Adrenal gland (tissue), 12 donors: ENCODE data around the gene RASSF5. TPM values are rescaled to one million over a fixed set of nuclear protein-coding genes. Genes with fewer than 3 reads are reported as not detected.

Source experiments
- DNase-seq, 7 donors: peaks; one replicate each; pipeline ENCODE4 v3.0.0-alpha.2; 2019 to 2020
- H3K27ac ChIP-seq, 5 donors: fragments of 200-600 bp; sonication (generic) in 4 of 5; 1 replicate in 3 of 5; 2 replicates in 2 of 5; pipeline versions ENCODE4 v1.5.1 to v1.8.0; 2016 to 2020; ENCODE audit warnings: mild to moderate bottlenecking in 1 of 5
- H3K27me3 ChIP-seq: fragments of 200-600 bp; 2 replicates; pipeline ENCODE4 v1.8.0; 2021
- H3K36me3 ChIP-seq, 2 donors: fragments of 200-600 bp; replicated peaks in 1 of 2; 1 replicate in 1 of 2; 2 replicates in 1 of 2; pipeline versions ENCODE4 v1.5.1 to v1.8.0; 2018 to 2022
- H3K4me1 ChIP-seq, 2 donors: fragments of 200-600 bp; replicated peaks in 1 of 2; 1 replicate in 1 of 2; 2 replicates in 1 of 2; pipeline versions ENCODE4 v1.5.1 to v1.8.0; 2018 to 2021
- H3K4me3 ChIP-seq, 4 donors: fragments of 200-600 bp; sonication (generic) in 3 of 4; one replicate each; pipeline ENCODE4 v1.5.1; 2016 to 2018
- H3K9me3 ChIP-seq, 3 donors: fragments of 200-600 bp; sonication (generic) in 1 of 3; replicated peaks in 1 of 3; 1 replicate in 2 of 3; 2 replicates in 1 of 3; pipeline versions ENCODE4 v1.5.1 to v1.8.0; 2016 to 2021
- CTCF ChIP-seq, 6 experiments: fragments of 450-650 bp in 4 of 6; fragments of 200-600 bp in 2 of 6; sonication (generic) in 1 of 6; IDR thresholded peaks; 1 replicate in 5 of 6; 2 replicates in 1 of 6; pipeline versions ENCODE4 v1.5.1 to v1.8.0; 2016 to 2021; ENCODE audit warnings: antibody characterized with exemption in 6 of 6, mild to moderate bottlenecking in 2 of 6, moderate library complexity in 1 of 6
- POLR2A ChIP-seq, 2 donors: fragments of 450-650 bp; IDR thresholded peaks; one replicate each; pipeline ENCODE4 v1.6.1; 2017; ENCODE audit warnings: antibody characterized with exemption in 2 of 2, mild to moderate bottlenecking in 2 of 2, moderate library complexity in 1 of 2
- WGBS, 4 donors: extraction: QIAGEN DNeasy Blood & Tissue Kit in 2 of 4; methylation state at CpG; one replicate each; pipeline versions ENCODE4 v1.1.5 to v1.1.7; 2013 to 2017; 5-methylcytosine and 5-hydroxymethylcytosine counted together
- intact Hi-C, 2 donors: fragments of 100-400 bp; cut with DNase I; formaldehyde crosslinking; loops; one replicate each; pipeline versions ENCODE4 v1.14.1 to v1.15.0; 2022 to 2023
- polyA plus RNA-seq, 3 donors: library from polyadenylated mRNA; stranded (reverse); fragments of 200-250 nt in 2 of 3; fragments of 350-450 nt in 1 of 3; fragmentation: Illumina TruSeq in 1 of 3; extraction: RNeasy Lipid Tissue Mini Kit (QIAGEN cat#74804) in 1 of 3; gene quantifications; one replicate each; pipeline ENCODE4 v1.2.3, GENCODE V29; 2013 to 2014
- total RNA-seq, 9 donors: library from RNA; depleted of rRNA in 4 of 9; stranded (reverse); fragments of >200 nt in 4 of 9; fragments of 120-200 nt in 1 of 9; fragmentation: NEBNext Ultra II Directional in 1 of 9; extraction: Animal tissue kit (Norgen Biotek cat#: 25700) in 1 of 9; gene quantifications; one replicate each; pipeline versions ENCODE4 v1.1.0 to v1.2.4, GENCODE V29; 2013 to 2023
- donor health status: healthy with polysubstance abuse.
- donor health status: Bipolar disorder and iron deficiency.
- donor health status: DM: yes; HTN: yes; CAD: no.
- donor health status: DM: no; HTN: no; CAD: no.
- donor health status: DM: no; HTN: no; CAD: no.
- donor health status: DM: yes; HTN: yes; CAD: no.

Gene RASSF5
- total and polyA plus RNA-seq, 12 donors: 7.1 to 57.9 (median 27.0) TPM

- Histone ChIP-seq H3K27me3 (no peaks in the 10 kb centered on the region), H3K9me3 (no peaks in the 10 kb centered on the region), H3K4me1 (peaks cover 0 to 19% of the 10 kb centered on the region in 2 donors), H3K27ac (no peak overlapping the region), H3K36me3 (peaks cover 0 to 4% of the 10 kb centered on the region in 2 donors), H3K4me3 (no peak overlapping the region)
- intact Hi-C loops: loop anchor here in 1 of 2 donors (10.0 kb wide), 1 partner anchor 439 kb away; no protein-coding TSS in a partner anchor
- no peak for DNase-seq
- TF ChIP-seq CTCF (IDR thresholded peaks at IDR 0.05) (no peak), POLR2A (IDR thresholded peaks at IDR 0.05) (no peak)
- 94 to 95% (median 94%) methylated on average over 11 to 17 of the region's 17 CpGs for WGBS, 4 donors
Observed at GRCh38 chr1:206476058-206476457, 31.3 kb upstream of the RASSF5 start.

- no peaks in the 10 kb centered on the region for H3K27me3 ChIP-seq
- intact Hi-C loops: loop anchor here in 1 of 2 donors (10.0 kb wide), 1 partner anchor 438 kb away; no protein-coding TSS in a partner anchor
- H3K4me1 ChIP-seq: peaks cover 0 to 14% of the 10 kb centered on the region in 2 donors
- no peak for DNase-seq
- H3K27ac ChIP-seq: no peak overlapping the region
- no peak overlapping the region for H3K4me3 ChIP-seq
- H3K9me3 ChIP-seq: no peaks in the 10 kb centered on the region
- peaks cover 0 to 4% of the 10 kb centered on the region in 2 donors for H3K36me3 ChIP-seq
- whole genome bisulfite sequencing, 4 donors: 92 to 95% (median 94%) methylated on average over 9 to 14 of the region's 14 CpGs
- no peak for TF ChIP-seq CTCF (IDR thresholded peaks at IDR 0.05)
- no peak for TF ChIP-seq POLR2A (IDR thresholded peaks at IDR 0.05)
Observed at GRCh38 chr1:206476591-206476990, 30.7 kb upstream of the RASSF5 start.

GRCh38 chr1:206477110-206477509 lies 30.2 kb upstream of the RASSF5 start:
- no peak for DNase-seq
- WGBS, 4 donors: 88 to 98% (median 93%) methylated on average over 5 of the region's 5 CpGs
- Histone ChIP-seq H3K27ac (no peak overlapping the region), H3K36me3 (peaks cover 0 to 4% of the 10 kb centered on the region in 2 donors), H3K27me3 (no peaks in the 10 kb centered on the region), H3K9me3 (no peaks in the 10 kb centered on the region), H3K4me1 (peaks cover 0 to 9% of the 10 kb centered on the region in 2 donors), H3K4me3 (no peak overlapping the region)
- TF ChIP-seq CTCF (IDR thresholded peaks at IDR 0.05) (no peak), POLR2A (IDR thresholded peaks at IDR 0.05) (no peak)
- intact Hi-C loops: loop anchor here in 1 of 2 donors (10.0 kb wide), 1 partner anchor 438 kb away; no protein-coding TSS in a partner anchor

- TF ChIP-seq POLR2A (IDR thresholded peaks at IDR 0.05) (no peak), CTCF (IDR thresholded peaks at IDR 0.05) (no peak)
- Histone ChIP-seq H3K36me3 (peaks cover 0 to 4% of the 10 kb centered on the region in 2 donors), H3K4me3 (no peak overlapping the region), H3K27ac (no peak overlapping the region), H3K27me3 (no peaks in the 10 kb centered on the region), H3K9me3 (no peaks in the 10 kb centered on the region), H3K4me1 (peaks cover 0 to 5% of the 10 kb centered on the region in 2 donors)
- intact Hi-C loops: loop anchor here in 1 of 2 donors (10.0 kb wide), 1 partner anchor 437 kb away; no protein-coding TSS in a partner anchor
- no peak for DNase-seq
- 88 to 95% (median 94%) methylated on average over 10 to 21 of the region's 21 CpGs for WGBS, 4 donors
Observed at GRCh38 chr1:206477581-206478380, 29.6 kb upstream of the RASSF5 start.
